Activated CD4-positive, alpha-beta memory T cell treated with anti-CD3 and anti-CD28 coated beads, Interleukin-2, amount 10 ng/mL, durations not matched to agents 7 days and 5 days (primary cell): ENCODE data around the gene SLX4IP. TPM values are rescaled to one million over a fixed set of nuclear protein-coding genes. Genes with fewer than 3 reads are reported as not detected.

Experiments used
- CTCF ChIA-PET: fragments of 350-600 bp; sonication (Branson Sonifier 250); formaldehyde crosslinking; loops from one replicate; lab custom pipeline; 2021; ENCODE audit warnings: antibody characterized with exemption, inconsistent platforms; lab: Charles Lee
- POLR2A ChIA-PET: fragments of 350-600 bp; sonication (Branson Sonifier 250); formaldehyde crosslinking; loops from one replicate; lab custom pipeline; 2021; ENCODE audit warnings: antibody characterized with exemption; lab: Charles Lee
- DNase-seq: peaks from one replicate; pipeline ENCODE4 v3.0.0-alpha.2; 2020
- H3K27ac Mint-ChIP-seq: one replicate; pipeline ENCODE4 v1.8.0; 2021; ENCODE audit warnings: mild to moderate bottlenecking, mixed read lengths
- H3K27me3 Mint-ChIP-seq: one replicate; pipeline ENCODE4 v1.8.0; 2021; ENCODE audit warnings: mixed read lengths
- H3K36me3 Mint-ChIP-seq: one replicate; pipeline ENCODE4 v1.8.0; 2021; ENCODE audit warnings: low read depth, mixed read lengths
- H3K4me1 Mint-ChIP-seq: one replicate; pipeline ENCODE4 v1.8.0; 2021; ENCODE audit warnings: mixed read lengths
- H3K4me3 Mint-ChIP-seq: one replicate; pipeline ENCODE4 v1.8.0; 2021; ENCODE audit warnings: mild to moderate bottlenecking, mixed read lengths
- H3K9me3 Mint-ChIP-seq: one replicate; pipeline ENCODE4 v1.8.0; 2021; ENCODE audit warnings: mixed read lengths
- total RNA-seq, 2 experiments: library from RNA; stranded (reverse); gene quantifications; one replicate each; pipeline ENCODE4 v1.2.3, GENCODE V29; 2021

SLX4IP gene
- total RNA-seq, 2 experiments from 2014 or later = 6.2 TPM

- peaks cover 20% of the 10 kb centered on the region for H3K27me3 Mint-ChIP-seq
- H3K36me3 Mint-ChIP-seq = no peaks in the 10 kb centered on the region
- ChIA-PET CTCF (no interaction called here), POLR2A (no interaction called here)
- DNase-seq = no peak
- no peak overlapping the region for H3K4me3 Mint-ChIP-seq
- no peak overlapping the region for H3K27ac Mint-ChIP-seq
- no peaks in the 10 kb centered on the region for H3K9me3 Mint-ChIP-seq
- H3K4me1 Mint-ChIP-seq = peaks cover 8% of the 10 kb centered on the region
Observed at GRCh38 chr20:10647909-10648308, 212.8 kb downstream of the SLX4IP start.

GRCh38 chr20:10648651-10649050 lies 213.5 kb downstream of the SLX4IP start:
- Mint-ChIP-seq H3K27ac (no peak overlapping the region), H3K9me3 (no peaks in the 10 kb centered on the region), H3K36me3 (no peaks in the 10 kb centered on the region), H3K4me1 (peaks cover 6% of the 10 kb centered on the region), H3K4me3 (no peak overlapping the region), H3K27me3 (peaks cover 20% of the 10 kb centered on the region)
- DNase-seq = no peak
- ChIA-PET CTCF (interaction anchor here (1.0 to 1.1 kb wide), 2 partner anchors 21 to 93 kb away, joined by 4 read pairs; no protein-coding TSS in a partner anchor), POLR2A (no interaction called here)

- H3K4me1 Mint-ChIP-seq = peaks cover 5% of the 10 kb centered on the region
- no peaks in the 10 kb centered on the region for H3K9me3 Mint-ChIP-seq
- ChIA-PET POLR2A (interaction anchor here (0.8 kb wide), 1 partner anchor 26 kb away, joined by 3 read pairs; no protein-coding TSS in a partner anchor), CTCF (interaction anchor here (1.0 to 1.1 kb wide), 3 partner anchors 9 to 94 kb away, joined by 3 to 4 read pairs (median 4); no protein-coding TSS in a partner anchor)
- no peak overlapping the region for H3K27ac Mint-ChIP-seq
- peaks cover 24% of the 10 kb centered on the region for H3K27me3 Mint-ChIP-seq
- no peaks in the 10 kb centered on the region for H3K36me3 Mint-ChIP-seq
- no peak overlapping the region for H3K4me3 Mint-ChIP-seq
- DNase-seq = no peak
Observed at GRCh38 chr20:10649080-10649796, 214.1 kb downstream of the SLX4IP start.

- CTCF ChIA-PET = interaction anchor here (1.0 kb wide), 1 partner anchor 9 kb away, joined by 3 read pairs; no protein-coding TSS in a partner anchor
- Mint-ChIP-seq H3K36me3 (no peaks in the 10 kb centered on the region), H3K27ac (no peak overlapping the region), H3K4me3 (no peak overlapping the region), H3K9me3 (no peaks in the 10 kb centered on the region), H3K27me3 (peaks cover 30% of the 10 kb centered on the region), H3K4me1 (peaks cover 2% of the 10 kb centered on the region)
- POLR2A ChIA-PET = interaction anchor here (0.8 kb wide), 1 partner anchor 25 kb away, joined by 3 read pairs; no protein-coding TSS in a partner anchor
- no peak for DNase-seq
Observed at GRCh38 chr20:10649797-10650160, 214.7 kb downstream of the SLX4IP start.

- no peak for DNase-seq
- peaks cover 32% of the 10 kb centered on the region for H3K27me3 Mint-ChIP-seq
- CTCF ChIA-PET = no interaction called here
- POLR2A ChIA-PET = no interaction called here
- no peak overlapping the region for H3K4me3 Mint-ChIP-seq
- H3K27ac Mint-ChIP-seq = no peak overlapping the region
- no peaks in the 10 kb centered on the region for H3K9me3 Mint-ChIP-seq
- H3K36me3 Mint-ChIP-seq = no peaks in the 10 kb centered on the region
- peaks cover 2% of the 10 kb centered on the region for H3K4me1 Mint-ChIP-seq
Observed at GRCh38 chr20:10651227-10651990, 216.3 kb downstream of the SLX4IP start.

DNA sequence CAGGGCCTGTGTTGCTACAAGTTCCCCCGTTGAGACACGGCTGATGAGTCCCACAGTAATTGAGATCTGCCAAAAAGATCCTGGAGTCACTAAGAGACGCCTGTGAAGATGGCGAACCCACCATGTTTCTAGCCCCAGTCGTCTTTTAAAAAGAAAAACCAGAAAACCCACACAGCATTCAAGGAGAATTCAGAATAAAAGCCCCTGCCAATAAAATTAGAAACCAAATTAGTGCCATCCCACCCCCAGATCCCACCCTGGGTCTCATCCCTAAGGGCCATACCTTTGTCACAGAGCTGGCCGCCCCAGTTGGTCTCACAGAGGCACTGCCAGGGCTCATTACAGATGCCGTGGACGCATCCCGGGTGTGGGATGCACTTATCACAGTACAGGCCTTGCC lies 217.1 kb downstream of the SLX4IP start:
- Mint-ChIP-seq H3K36me3 (no peaks in the 10 kb centered on the region), H3K27ac (no peak overlapping the region), H3K9me3 (no peaks in the 10 kb centered on the region), H3K4me3 (no peak overlapping the region), H3K27me3 (peaks cover 32% of the 10 kb centered on the region), H3K4me1 (peaks cover 2% of the 10 kb centered on the region)
- CTCF ChIA-PET = no interaction called here
- POLR2A ChIA-PET = no interaction called here
- no peak for DNase-seq

GRCh38 chr20:10652660-10653261 lies 217.7 kb downstream of the SLX4IP start:
- ChIA-PET POLR2A (no interaction called here), CTCF (no interaction called here)
- no peaks in the 10 kb centered on the region for H3K9me3 Mint-ChIP-seq

GRCh38 chr20:10653599-10654249 lies 218.6 kb downstream of the SLX4IP start:
- Mint-ChIP-seq H3K9me3 (no peaks in the 10 kb centered on the region), H3K27ac (no peak overlapping the region), H3K27me3 (peaks cover 29% of the 10 kb centered on the region), H3K4me1 (peaks cover 1% of the 10 kb centered on the region), H3K4me3 (no peak overlapping the region), H3K36me3 (no peaks in the 10 kb centered on the region)
- POLR2A ChIA-PET = no interaction called here
- CTCF ChIA-PET = no interaction called here
- no peak for DNase-seq

More at GRCh38 chr20:10652660-10653261, 217.7 kb downstream of the SLX4IP start:
- H3K36me3 Mint-ChIP-seq = no peaks in the 10 kb centered on the region
- no peak overlapping the region for H3K27ac Mint-ChIP-seq
- H3K27me3 Mint-ChIP-seq = peaks cover 32% of the 10 kb centered on the region
- peaks cover 2% of the 10 kb centered on the region for H3K4me1 Mint-ChIP-seq
- H3K4me3 Mint-ChIP-seq = no peak overlapping the region
- DNase-seq = no peak

DNA sequence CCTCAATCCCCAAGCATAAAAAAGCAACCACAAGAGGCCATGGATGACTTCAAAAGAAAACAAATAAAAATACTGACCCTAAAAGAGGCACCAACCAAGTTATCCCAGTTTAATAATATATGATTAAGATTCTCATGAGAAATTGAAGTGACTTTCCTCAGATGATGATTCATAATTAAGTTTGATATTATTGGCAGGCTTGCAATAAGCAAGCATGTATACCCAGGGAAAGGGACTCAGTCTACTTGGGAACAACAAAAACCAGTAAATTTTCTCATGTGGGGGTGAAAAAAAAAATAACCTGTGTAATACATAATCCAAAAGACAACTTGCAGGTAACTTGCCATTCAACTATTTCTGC lies 219.1 kb downstream of the SLX4IP start:
- DNase-seq = no peak
- Mint-ChIP-seq H3K4me1 (no peaks in the 10 kb centered on the region), H3K4me3 (no peak overlapping the region), H3K9me3 (no peaks in the 10 kb centered on the region), H3K36me3 (no peaks in the 10 kb centered on the region), H3K27me3 (peaks cover 28% of the 10 kb centered on the region), H3K27ac (no peak overlapping the region)
- ChIA-PET POLR2A (no interaction called here), CTCF (no interaction called here)

DNA sequence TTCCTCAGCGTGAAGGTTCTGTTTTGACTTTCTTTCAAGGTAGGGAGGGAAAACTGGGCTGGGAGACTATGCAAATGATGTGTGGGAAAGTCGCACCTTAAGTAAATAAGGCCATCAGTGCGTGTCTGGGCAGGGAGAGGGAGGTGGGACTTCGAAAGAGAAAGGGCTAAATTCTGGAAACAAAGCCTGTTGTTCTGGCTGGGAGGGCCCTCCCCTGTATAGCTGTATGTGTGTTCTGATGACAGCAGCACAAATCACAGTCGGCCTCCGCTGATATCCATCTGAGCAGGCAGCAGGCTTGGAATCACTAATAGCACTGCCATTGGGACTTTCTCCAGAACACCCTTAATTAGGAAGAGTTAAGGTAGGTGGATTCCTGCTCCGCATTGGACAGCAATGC lies 219.5 kb downstream of the SLX4IP start:
- no peaks in the 10 kb centered on the region for H3K36me3 Mint-ChIP-seq
- H3K27me3 Mint-ChIP-seq = peaks cover 27% of the 10 kb centered on the region
- no peaks in the 10 kb centered on the region for H3K4me1 Mint-ChIP-seq
- ChIA-PET CTCF (no interaction called here), POLR2A (no interaction called here)
- no peak overlapping the region for H3K4me3 Mint-ChIP-seq
- no peaks in the 10 kb centered on the region for H3K9me3 Mint-ChIP-seq
- no peak overlapping the region for H3K27ac Mint-ChIP-seq
- no peak for DNase-seq

- H3K36me3 Mint-ChIP-seq = no peaks in the 10 kb centered on the region
- POLR2A ChIA-PET = no interaction called here
- CTCF ChIA-PET = interaction anchor here (0.7 to 1.3 kb wide), 2 partner anchors 21 to 84 kb away, joined by 3 read pairs; no protein-coding TSS in a partner anchor
Observed at GRCh38 chr20:10655720-10656669, 220.9 kb downstream of the SLX4IP start.

DNA sequence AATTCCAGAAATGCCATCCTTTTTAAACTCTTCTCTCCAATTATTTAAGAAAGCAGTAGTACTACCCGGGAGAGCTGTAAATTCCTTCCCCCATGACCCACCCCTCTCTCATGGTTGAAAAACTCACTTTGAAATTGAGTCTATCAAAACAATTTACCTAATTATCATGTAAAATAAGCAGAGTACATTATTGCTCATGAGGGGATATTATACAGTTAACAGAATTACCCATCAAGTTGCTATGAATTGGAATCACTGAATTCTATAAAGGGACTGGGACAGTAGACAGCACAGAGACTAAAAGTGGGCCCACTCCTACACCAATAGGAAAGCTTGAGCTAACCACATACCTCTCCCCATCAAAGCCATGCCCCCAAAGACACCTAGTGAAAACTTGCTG lies 222.3 kb downstream of the SLX4IP start:
- POLR2A ChIA-PET = no interaction called here
- H3K4me3 Mint-ChIP-seq = no peak overlapping the region
- no peaks in the 10 kb centered on the region for H3K9me3 Mint-ChIP-seq
- no peaks in the 10 kb centered on the region for H3K36me3 Mint-ChIP-seq
- CTCF ChIA-PET = no interaction called here
- peaks cover 42% of the 10 kb centered on the region for H3K27me3 Mint-ChIP-seq
- H3K27ac Mint-ChIP-seq = no peak overlapping the region
- no peaks in the 10 kb centered on the region for H3K4me1 Mint-ChIP-seq
- no peak for DNase-seq

More at GRCh38 chr20:10655720-10656669, 220.9 kb downstream of the SLX4IP start:
- no peaks in the 10 kb centered on the region for H3K9me3 Mint-ChIP-seq
- no peaks in the 10 kb centered on the region for H3K4me1 Mint-ChIP-seq
- H3K4me3 Mint-ChIP-seq = no peak overlapping the region
- peaks cover 32% of the 10 kb centered on the region for H3K27me3 Mint-ChIP-seq
- H3K27ac Mint-ChIP-seq = no peak overlapping the region
- no peak for DNase-seq
